Measurements from ENCODE around the gene KCTD18. TPM values are rescaled to one million over a fixed set of nuclear protein-coding genes. Genes with fewer than 3 reads are reported as not detected.

Gene KCTD18
- polyA plus RNA-seq, 1 donor (not counting 4 experiments of a cell fraction or from before 2014, with no cell fraction given): 10.9 TPM

GRCh38 chr2:200509235-200509611 is 645 bp downstream of the KCTD18 start:
- H2AFZ ChIP-seq (ENCODE audit: control insufficient read depth, low read length): peak overlapping the region; percentile 64
- dilution Hi-C loops (cut with MboI; ENCODE audit: extremely low pct_ligation_motif_present, low sequenced_read_pairs): no loop called here
- peaks cover 8% of the 10 kb centered on the region for H3K79me2 ChIP-seq (ENCODE audit: control insufficient read depth, insufficient read depth, low read length)
- H3K36me3 ChIP-seq (ENCODE audit: control insufficient read depth in 2 of 2, extremely low read depth in 1 of 2, insufficient read depth in 2 of 2, low read length in 2 of 2): peaks cover 0 to 4% of the 10 kb centered on the region in 2 experiments
- no peak for FAIRE-seq
- no peaks in the 10 kb centered on the region for H3K9me3 ChIP-seq (ENCODE audit: control insufficient read depth, low read depth, low read length)
- H3K4me2 ChIP-seq (ENCODE audit: control insufficient read depth, extremely low read depth, insufficient read depth, low read depth, low read length): peak overlapping the region; percentile 84
- peak overlapping the region; percentile 48 for H3K27ac ChIP-seq (ENCODE audit: control insufficient read depth, insufficient read depth, low read length)
- no peaks in the 10 kb centered on the region for H3K9me1 ChIP-seq (ENCODE audit: control insufficient read depth, extremely low read depth, insufficient read depth, low read length)
- TF ChIP-seq EZH2 (IDR thresholded peaks at IDR 0.05; ENCODE audit: low read length) (no peak), CTCF (optimal IDR thresholded peaks at IDR 0.05 in 1 of 3, IDR thresholded peaks at IDR 0.05 in 1 of 3, conservative IDR thresholded peaks at IDR 0.05 in 1 of 3; ENCODE audit: extremely low read depth in 1 of 3, insufficient read depth in 2 of 3, low read length in 3 of 3) (no peak)
- no peaks in the 10 kb centered on the region for H4K20me1 ChIP-seq (ENCODE audit: control insufficient read depth, extremely low read depth, insufficient read depth, low read length)
- H3K27me3 ChIP-seq (ENCODE audit: control insufficient read depth, extremely low read depth, insufficient read depth, low read length): no peaks in the 10 kb centered on the region
- H3K4me1 ChIP-seq (ENCODE audit: control insufficient read depth, extremely low read depth, insufficient read depth, low read length): peaks cover 6% of the 10 kb centered on the region
- DNase-seq (ENCODE audit: low read depth, low spot score): no peak
- peak overlapping the region; percentile 87 for H3K9ac ChIP-seq (ENCODE audit: control insufficient read depth, extremely low read depth, insufficient read depth, low read length)
- H3K4me3 ChIP-seq (ENCODE audit: control insufficient read depth in 2 of 3, extremely low read depth in 1 of 3, insufficient read depth in 2 of 3, low read depth in 1 of 3, low read length in 3 of 3): peak overlapping the region; percentile 64 to 91 (median 85)

DNA sequence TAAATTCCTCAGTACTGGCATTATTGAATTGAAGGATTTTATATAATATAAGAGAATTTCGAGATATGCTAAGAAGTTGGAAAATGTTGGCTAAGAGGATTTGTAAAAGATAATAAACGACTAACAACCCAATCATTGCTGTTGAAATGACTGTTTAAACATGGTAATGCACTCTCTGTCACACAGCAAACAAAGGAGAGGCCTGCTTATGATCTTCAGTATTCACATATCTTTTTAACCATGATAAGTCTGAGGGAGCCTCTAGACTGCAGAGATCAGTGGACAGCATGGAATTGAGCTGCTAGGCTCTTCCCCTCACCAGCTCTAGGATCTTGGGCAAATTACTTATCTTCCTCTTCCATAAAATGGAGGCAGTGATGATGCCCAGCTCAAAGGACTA is 2.7 kb downstream of the KCTD18 start:
- Histone ChIP-seq H3K4me2 (ENCODE audit: control insufficient read depth, extremely low read depth, insufficient read depth, low read depth, low read length) (no peak overlapping the region), H3K79me2 (ENCODE audit: control insufficient read depth, insufficient read depth, low read length) (peaks cover 8% of the 10 kb centered on the region), H3K27ac (ENCODE audit: control insufficient read depth, insufficient read depth, low read length) (no peak overlapping the region), H3K9me1 (ENCODE audit: control insufficient read depth, extremely low read depth, insufficient read depth, low read length) (no peaks in the 10 kb centered on the region), H3K36me3 (ENCODE audit: control insufficient read depth in 2 of 2, extremely low read depth in 1 of 2, insufficient read depth in 2 of 2, low read length in 2 of 2) (peaks cover 3 to 4% of the 10 kb centered on the region in 2 experiments), H4K20me1 (ENCODE audit: control insufficient read depth, extremely low read depth, insufficient read depth, low read length) (no peaks in the 10 kb centered on the region), H2AFZ (ENCODE audit: control insufficient read depth, low read length) (no peak overlapping the region), H3K9ac (ENCODE audit: control insufficient read depth, extremely low read depth, insufficient read depth, low read length) (no peak overlapping the region), H3K9me3 (ENCODE audit: control insufficient read depth, low read depth, low read length) (no peaks in the 10 kb centered on the region), H3K27me3 (ENCODE audit: control insufficient read depth, extremely low read depth, insufficient read depth, low read length) (no peaks in the 10 kb centered on the region), H3K4me3 (ENCODE audit: control insufficient read depth in 2 of 3, extremely low read depth in 1 of 3, insufficient read depth in 2 of 3, low read depth in 1 of 3, low read length in 3 of 3) (no peak overlapping the region), H3K4me1 (ENCODE audit: control insufficient read depth, extremely low read depth, insufficient read depth, low read length) (peaks cover 6% of the 10 kb centered on the region)
- FAIRE-seq (no peak), DNase-seq (ENCODE audit: low read depth, low spot score) (no peak)
- dilution Hi-C loops (cut with MboI; ENCODE audit: extremely low pct_ligation_motif_present, low sequenced_read_pairs): no loop called here
- TF ChIP-seq EZH2 (IDR thresholded peaks at IDR 0.05; ENCODE audit: low read length): no peak
- TF ChIP-seq CTCF (optimal IDR thresholded peaks at IDR 0.05 in 1 of 3, IDR thresholded peaks at IDR 0.05 in 1 of 3, conservative IDR thresholded peaks at IDR 0.05 in 1 of 3; ENCODE audit: extremely low read depth in 1 of 3, insufficient read depth in 2 of 3, low read length in 3 of 3): no peak

Data from keratinocyte (primary cell).